ENCODE data around the gene THADA.
"Not testable (repeated sequence)": the region's sequence is repeated elsewhere in the genome, so short reads cannot be mapped to it uniquely, and the experiment has no call there.

The THADA gene

DNA sequence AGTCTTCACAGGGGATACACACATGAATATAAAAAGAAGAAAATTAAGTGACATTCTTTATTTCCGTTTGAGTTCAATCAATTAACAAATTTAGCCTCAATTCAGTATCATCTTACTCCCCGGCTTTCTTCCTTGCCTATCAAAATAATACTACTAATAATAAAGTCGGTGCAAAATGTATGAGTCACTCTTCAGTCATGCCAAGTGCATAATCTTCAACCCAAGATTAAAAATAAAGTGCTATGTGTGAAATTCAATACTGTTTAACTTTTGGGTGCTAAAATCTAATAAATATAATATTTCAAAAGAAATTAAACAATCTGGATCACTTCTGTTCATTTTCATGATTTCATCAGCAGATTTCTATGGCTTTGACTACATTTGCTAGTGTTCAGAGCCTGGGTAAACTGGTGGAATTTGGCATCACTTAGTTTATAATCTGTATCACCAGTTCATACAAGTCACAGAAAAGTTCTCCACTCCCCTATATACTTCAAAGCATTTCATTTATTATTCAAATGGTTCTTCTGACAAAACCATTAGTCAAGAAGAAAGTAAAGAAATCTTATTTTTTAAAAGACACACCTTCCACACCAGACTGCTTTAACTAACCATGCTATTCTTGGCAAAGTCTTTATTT lies 183.6 kb downstream of the THADA start:
- DNase-seq (ENCODE audit: low spot score), result no peak

GRCh38 chr2:43410055-43410604 lies 185.7 kb downstream of the THADA start:
- DNase-seq (ENCODE audit: low spot score), result no peak

DNA sequence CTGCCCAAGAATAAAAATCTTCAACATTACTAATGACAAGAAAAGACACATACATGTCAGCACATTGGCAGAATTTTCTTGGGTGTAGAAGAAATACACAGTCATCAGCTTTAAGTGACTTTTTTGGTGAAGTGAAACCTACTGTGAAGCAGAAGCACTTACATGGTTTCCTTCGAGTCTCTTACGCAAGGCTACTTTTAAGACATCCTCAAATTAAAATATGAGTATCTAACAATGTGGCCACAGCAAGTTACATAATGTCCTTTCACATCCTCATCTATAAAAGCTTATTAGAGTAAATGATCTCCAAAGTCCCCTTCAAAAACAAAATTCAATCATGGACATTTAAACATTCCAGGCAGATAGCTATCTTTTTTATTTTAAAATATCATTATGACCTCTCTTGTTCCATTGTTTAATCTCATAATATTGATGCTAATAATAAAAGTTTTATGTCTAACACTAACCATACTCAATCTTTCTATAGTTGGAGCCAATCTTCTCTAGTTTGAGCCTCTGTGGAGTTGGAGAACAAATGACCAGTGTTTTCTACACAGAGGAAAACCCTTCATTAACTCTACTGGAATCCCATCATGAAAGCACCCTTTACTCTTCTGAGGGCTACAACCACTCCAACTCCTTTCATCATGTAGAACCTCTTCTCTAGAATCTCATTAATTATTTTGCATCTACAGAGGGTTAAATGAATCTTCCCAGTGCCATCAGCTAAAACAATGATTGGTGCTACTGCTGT lies 187.3 kb downstream of the THADA start:
- DNase-seq (ENCODE audit: low spot score), result peak; percentile 61

DNA sequence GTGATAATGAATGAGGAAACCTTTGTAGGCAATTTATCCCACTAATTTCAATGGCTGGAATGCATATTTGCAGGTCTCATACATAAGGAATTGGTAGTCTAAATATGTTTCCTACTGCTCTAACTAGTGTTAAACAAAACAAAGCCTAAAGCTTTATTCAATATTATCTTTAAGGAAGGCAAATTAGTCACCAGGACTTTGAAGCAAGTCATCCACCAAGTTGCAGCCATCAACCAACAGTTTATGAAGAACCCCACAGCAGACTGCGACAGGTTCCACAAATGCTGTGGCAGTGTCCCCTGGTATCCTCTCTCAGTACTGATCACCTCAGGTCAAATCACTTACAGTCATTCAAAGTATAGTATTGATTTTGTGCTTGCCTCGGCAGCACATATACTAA lies 187.9 kb downstream of the THADA start:
- DNase-seq (ENCODE audit: low spot score), result no peak

DNA sequence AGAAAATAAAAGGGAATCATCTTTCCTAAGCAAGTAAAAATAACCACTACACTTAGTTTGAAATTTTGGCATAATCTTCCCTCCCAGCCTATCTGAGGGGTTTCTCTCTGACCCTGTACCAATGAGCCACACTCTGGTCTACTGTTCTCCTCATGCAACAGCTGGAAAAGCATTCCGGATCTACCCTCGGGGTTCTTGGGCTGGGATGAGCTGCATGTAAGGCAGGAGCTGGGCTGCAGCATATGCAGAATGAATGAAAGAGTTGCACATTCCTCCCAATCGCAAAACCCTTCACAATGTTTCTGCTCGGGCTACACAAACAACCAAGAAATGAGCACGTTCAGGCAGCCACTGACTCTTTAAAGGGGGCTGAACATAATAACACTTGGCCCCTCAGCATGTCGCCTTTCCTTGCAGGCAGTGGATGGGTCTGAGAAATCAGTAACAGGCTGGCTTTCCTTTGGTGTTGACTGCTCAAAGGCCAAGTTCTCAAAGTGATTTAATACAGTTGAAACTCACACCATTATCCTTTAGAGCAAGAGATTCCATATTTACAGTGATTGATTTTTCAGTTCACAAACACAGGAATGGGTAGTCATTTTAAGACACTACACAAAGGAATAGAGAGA lies 189.1 kb downstream of the THADA start:
- DNase-seq (ENCODE audit: low spot score), result no peak

DNA sequence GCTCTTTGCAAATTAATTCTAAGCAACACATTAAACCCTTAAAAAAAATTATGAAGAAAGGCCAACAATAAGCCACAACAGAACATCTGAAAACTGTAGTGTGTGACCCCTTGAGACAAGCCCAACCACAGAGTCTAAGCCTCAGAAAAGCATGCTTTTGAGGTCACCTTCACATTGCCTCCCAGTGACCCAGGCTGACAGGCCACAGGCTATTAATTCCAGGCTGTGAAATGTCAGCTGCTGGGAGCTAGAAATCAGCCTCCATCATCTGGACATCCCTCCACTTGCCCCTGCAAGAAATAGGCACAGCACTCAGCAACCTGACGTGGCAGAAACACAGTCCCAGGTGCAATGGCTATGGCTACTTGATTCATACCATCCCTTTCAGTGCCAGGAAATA lies 190.0 kb downstream of the THADA start:
- DNase-seq (ENCODE audit: low spot score), result no peak

DNA sequence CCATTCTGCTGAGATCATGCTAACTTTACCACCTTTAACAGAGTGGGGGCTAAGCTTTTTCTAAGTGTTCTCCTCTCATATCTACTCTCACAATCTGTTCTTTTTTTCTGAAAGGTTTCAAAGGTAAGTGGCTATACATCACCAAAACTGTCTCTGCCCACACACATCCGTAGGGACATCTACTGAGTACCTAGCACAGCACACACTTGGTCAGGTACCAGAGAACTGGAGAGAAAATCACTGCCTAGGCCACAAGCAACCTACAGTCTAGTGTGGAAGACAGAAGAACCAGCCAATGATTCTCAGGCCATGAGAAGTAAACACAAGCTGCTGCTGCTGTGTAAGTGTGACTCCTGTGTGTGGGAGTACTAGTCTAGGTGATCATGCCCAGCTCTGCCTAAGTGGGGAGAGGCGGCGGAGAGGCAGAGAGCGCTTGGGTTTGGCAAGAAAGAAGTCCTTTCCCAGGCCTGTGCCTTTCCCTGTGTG lies 193.3 kb downstream of the THADA start:
- no peak for DNase-seq (ENCODE audit: low spot score)

DNA sequence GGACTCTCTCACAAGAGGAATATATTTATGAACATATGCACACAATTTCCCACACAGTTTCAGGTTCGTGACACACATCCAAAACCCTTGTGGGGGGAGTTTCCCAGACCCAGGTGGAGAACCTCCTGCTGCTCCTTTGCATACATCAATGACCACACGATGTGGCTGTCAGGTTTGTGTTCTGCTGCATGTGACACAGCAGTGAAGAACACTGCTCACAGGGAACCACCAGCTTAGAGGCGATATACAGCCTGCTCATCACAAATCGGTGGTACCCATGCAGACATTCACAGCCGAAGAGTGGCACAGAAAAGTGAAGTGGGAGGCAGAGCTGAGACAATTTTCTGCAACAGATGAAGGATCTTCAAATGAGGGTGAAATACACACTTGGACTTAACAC lies 193.8 kb downstream of the THADA start:
- DNase-seq (ENCODE audit: low spot score), result no peak

GRCh38 chr2:43400508-43400907 lies 195.3 kb downstream of the THADA start:
- no peak for DNase-seq (ENCODE audit: low spot score)

DNA sequence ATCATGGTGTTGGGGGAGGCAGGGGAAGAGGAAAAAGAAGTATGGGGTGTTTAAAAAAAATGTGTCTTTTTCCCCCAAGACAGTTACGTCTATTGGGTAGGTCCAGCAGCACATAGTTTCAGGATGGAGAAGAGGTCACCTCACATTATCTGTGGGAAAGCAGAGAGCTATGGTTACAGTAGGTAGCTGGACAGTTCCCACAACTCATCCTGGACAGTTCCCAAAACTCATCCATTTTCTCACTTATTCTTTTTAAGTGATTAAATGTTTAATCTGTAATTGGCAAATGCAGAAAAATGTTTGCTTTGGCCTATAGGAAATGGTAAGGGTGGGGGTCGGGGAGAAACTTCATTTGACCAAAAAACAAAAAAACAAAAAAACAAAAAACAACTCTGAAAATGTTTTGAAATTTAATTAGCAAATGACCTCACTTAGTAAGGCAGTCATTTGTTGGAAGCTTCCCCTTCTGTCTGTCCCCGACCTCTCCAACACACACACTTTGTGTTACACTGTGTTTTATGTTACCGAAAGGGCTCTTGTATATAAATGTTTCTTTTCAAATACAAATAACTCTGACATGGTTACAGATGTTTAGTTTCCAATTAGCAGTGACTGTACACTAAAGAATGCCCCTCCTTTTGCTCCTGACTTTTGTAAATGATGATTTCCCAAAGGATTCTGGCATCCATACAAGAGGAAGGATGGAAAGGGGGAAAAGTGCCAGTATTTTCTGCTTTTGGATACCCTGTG lies 196.1 kb downstream of the THADA start:
- peak; percentile 46 for DNase-seq (ENCODE audit: low spot score)

GRCh38 chr2:43399098-43399497 lies 196.7 kb downstream of the THADA start:
- DNase-seq (ENCODE audit: low spot score), result no peak

- DNase-seq (ENCODE audit: low spot score), result no peak
These were observed 198.0 kb downstream of the THADA start for GRCh38 chr2:43397821-43398220.

DNA sequence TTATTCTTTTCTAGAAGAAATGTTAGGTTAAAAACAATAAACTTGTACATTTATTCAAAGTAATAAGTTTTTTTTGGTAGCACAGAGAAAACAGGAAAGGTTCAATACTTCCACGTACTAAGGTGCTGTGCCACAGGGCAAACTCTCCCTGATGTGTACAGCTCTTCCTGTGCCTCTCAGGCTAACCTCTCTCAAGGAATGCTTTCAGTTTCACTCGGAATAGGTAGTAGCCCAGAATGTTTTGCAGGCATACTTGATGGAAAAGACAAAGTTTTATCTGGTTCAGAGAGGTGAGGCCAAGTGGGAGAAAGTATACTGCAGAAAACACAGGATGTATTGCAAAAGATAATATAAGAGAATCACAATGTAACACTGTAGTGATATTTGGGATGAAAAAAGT lies 198.4 kb downstream of the THADA start:
- no peak for DNase-seq (ENCODE audit: low spot score)

DNA sequence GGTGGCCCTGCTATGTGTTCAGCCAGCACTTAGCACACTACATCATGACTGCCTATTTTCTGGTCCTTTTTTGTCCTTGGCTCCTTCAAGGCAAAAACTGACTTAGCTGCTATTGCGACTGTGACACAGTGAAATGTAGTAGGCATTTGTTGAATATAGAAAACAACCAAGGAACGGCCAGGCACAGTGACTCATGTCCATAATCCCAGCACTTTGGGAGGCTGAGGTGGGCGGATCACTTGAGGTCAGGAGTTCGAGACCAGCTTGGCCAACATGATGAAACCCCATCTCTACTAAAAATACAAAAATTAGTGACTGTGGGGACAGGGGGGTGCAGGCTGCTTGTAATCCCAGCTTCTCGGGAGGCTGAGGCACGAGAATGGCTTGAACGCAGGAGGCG lies 199.5 kb downstream of the THADA start:
- not testable (repeated sequence) for DNase-seq (ENCODE audit: low spot score)

DNA sequence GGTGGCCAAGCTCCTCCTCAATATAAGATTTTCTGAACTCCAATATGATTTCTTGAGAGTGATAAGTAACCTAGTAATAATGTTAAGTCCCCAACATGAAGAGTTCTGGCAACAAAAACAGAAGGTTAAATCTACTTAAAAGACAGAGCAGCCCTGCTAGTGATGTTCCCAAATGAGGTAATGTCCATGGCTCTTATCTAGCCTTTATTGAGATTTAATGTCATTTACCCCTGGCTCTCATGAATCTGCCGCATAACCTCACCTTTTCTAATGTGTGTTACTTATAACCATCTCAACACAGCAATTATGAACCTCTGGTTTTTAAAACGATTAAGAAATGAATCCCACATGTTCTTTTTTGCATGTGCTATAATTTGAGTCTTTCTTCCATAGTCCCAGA lies 201.9 kb downstream of the THADA start:
- DNase-seq (ENCODE audit: low spot score), result no peak

- no peak for DNase-seq (ENCODE audit: low spot score)
These were observed 204.0 kb downstream of the THADA start for GRCh38 chr2:43391878-43392215.

- no peak for DNase-seq (ENCODE audit: low spot score)
These were observed 204.5 kb downstream of the THADA start for GRCh38 chr2:43391201-43391877.

DNA sequence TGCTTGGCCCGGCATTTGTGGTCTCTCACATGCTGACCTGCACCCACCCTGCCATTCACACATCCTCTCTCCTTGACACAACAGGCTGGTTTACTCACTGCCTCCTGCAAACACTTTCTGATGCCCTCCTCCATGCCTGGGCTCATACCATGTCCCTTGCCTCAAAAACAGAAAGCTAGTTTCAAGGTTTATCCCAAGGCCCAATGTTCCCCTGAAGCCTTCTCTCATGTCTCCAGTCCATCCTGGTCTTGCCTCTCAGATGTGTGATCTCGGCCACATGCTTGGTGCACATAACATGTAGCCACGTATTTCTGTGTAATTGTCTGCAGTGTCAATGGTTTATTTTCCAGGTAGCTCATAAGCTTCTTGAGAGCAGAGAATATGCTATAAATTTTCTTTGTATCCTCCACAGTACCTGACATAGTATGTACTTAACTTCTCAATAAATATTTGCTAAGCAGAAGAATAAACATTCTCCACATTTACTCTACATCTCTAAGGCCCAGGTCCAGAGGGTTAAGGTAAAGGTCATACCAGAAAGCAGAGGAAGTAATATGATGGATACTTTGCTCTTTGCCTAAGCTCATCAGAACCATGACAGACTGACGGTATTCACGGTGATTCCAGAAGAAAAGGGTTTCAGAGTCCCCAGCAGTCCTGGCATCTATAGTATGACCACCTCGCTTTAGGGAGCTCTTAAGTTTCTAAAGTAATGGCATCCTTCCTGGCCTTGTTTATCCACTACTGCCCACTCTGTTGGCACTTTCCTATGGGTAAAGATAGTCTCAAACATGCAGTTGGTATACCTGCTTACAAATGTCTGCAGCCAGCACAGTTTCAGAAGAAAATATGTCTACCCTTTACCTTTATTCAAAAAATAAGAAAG lies 206.0 kb downstream of the THADA start:
- DNase-seq (ENCODE audit: low spot score), result no peak

- DNase-seq (ENCODE audit: low spot score), result peak; percentile 48
These were observed 207.5 kb downstream of the THADA start for GRCh38 chr2:43388371-43388770.

Data from COLO829 (cell line).